GM12878 (cell line): Measurements from ENCODE around the gene SNRPD1. TPM values are rescaled to one million over a fixed set of nuclear protein-coding genes. Genes with fewer than 3 reads are reported as not detected.

ENCODE experiments used
- ASH2L ChIP-seq: fragments of 300-600, 200-600 bp; sonication (generic); IDR thresholded peaks from 2 replicates; pipeline ENCODE4 v1.6.1; 2017; ENCODE audit warnings: low read depth, mild to moderate bottlenecking, borderline replicate concordance
- BHLHE40 ChIP-seq, 2 experiments: fragments of 450-650 bp in 1 of 2; IDR thresholded peaks; 2 replicates each; pipeline ENCODE4 v1.6.1; 2011 to 2017; ENCODE audit warnings: low read depth in 2 of 2, borderline replicate concordance in 1 of 2, improper control_type of control experiment in 1 of 2, low read length in 1 of 2, mild to moderate bottlenecking in 1 of 2
- HCFC1 ChIP-seq: fragments of 150-350 bp; IDR thresholded peaks from 2 replicates; pipeline ENCODE4 v1.6.1; 2014; ENCODE audit warnings: low read length
- MTA2 ChIP-seq: fragments of 450-650 bp; IDR thresholded peaks from 2 replicates; pipeline ENCODE4 v1.6.1; 2016; ENCODE audit warnings: low read depth, mild to moderate bottlenecking, moderate library complexity
- MYB ChIP-seq: fragments of 150-350 bp; IDR thresholded peaks from 2 replicates; pipeline ENCODE4 v1.6.1; 2014; ENCODE audit warnings: mild to moderate bottlenecking, low read depth, low read length, borderline replicate concordance
- NBN ChIP-seq: fragments of 450-650 bp; IDR thresholded peaks from 2 replicates; pipeline ENCODE4 v1.6.1; 2016
- PAX5 ChIP-seq: IDR thresholded peaks from 2 replicates; pipeline ENCODE4 v1.6.1; 2011; ENCODE audit warnings: low read depth, low read length, borderline replicate concordance
- POU2F2 ChIP-seq: IDR thresholded peaks from 3 replicates; pipeline ENCODE4 v1.6.1; 2011; ENCODE audit warnings: low read depth, mild to moderate bottlenecking, low read length, borderline replicate concordance
- RB1 ChIP-seq: fragments of 450-650 bp; formaldehyde crosslinking; IDR thresholded peaks from 2 replicates; pipeline ENCODE4 v1.6.1; 2017; ENCODE audit warnings: mild to moderate bottlenecking, borderline replicate concordance
- SIN3A ChIP-seq: IDR thresholded peaks from 2 replicates; pipeline ENCODE4 v1.6.1; 2012; ENCODE audit warnings: low read depth, low read length, improper control_type of control experiment
- SMAD5 ChIP-seq: IDR thresholded peaks from 2 replicates; pipeline ENCODE4 v1.6.1; 2016; ENCODE audit warnings: antibody characterized with exemption, low read depth
- SP1 ChIP-seq: IDR thresholded peaks from one replicate; pipeline ENCODE4 v1.6.1; 2011; ENCODE audit warnings: low read depth, low read length
- SPI1 ChIP-seq: IDR thresholded peaks from 2 replicates; pipeline ENCODE4 v1.6.1; 2011; ENCODE audit warnings: low read depth, mild to moderate bottlenecking, low read length, moderate library complexity, borderline replicate concordance; ENCODE audit not compliant: insufficient read depth
- TAF1 ChIP-seq: IDR thresholded peaks from 2 replicates; pipeline ENCODE4 v1.6.1; 2011; ENCODE audit warnings: mild to moderate bottlenecking, low read depth, low read length, borderline replicate concordance
- YBX1 ChIP-seq: fragments of 450-650 bp; IDR thresholded peaks from 2 replicates; pipeline ENCODE4 v1.6.1; 2016; ENCODE audit warnings: antibody characterized with exemption
- polyA plus RNA-seq, 11 experiments: library from polyadenylated mRNA; depleted of rRNA in 4 of 11; unstranded in 6 of 11; stranded (reverse) in 5 of 11; fragments of >200 nt; fragmentation: Nextera tagmentation in 4 of 11; fragmentation: Illumina TruSeq in 1 of 11; extraction: Ambion mirVana in 4 of 11; extraction: Trizol in 1 of 11; gene quantifications; 1 replicate in 1 of 11; 2 replicates in 10 of 11; pipeline versions ENCODE4 v1.2.1 to v1.2.3, GENCODE V29; 2011 to 2016; ENCODE audit warnings: inconsistent platforms in 2 of 11, missing spikeins in 2 of 11, low read depth in 1 of 11
- total RNA-seq, 4 experiments: library from RNA; depleted of rRNA in 3 of 4; stranded (reverse); fragments of >200 nt in 3 of 4; fragmentation: Illumina TruSeq in 1 of 4; extraction: Trizol in 1 of 4; gene quantifications; 2 replicates each; pipeline versions ENCODE4 v1.2.1 to v1.2.3, GENCODE V29; 2013 to 2021
- TF ChIP-seq, protein P1 (sequence below): fragments of 450-650 bp; IDR thresholded peaks from 2 replicates; pipeline ENCODE4 v1.6.1; 2018; ENCODE audit warnings: mild to moderate bottlenecking, low read depth, moderate library complexity; ENCODE audit not compliant: partially characterized antibody
- TF ChIP-seq, protein P2 (sequence below): IDR thresholded peaks from 2 replicates; pipeline ENCODE4 v1.6.1; 2012; ENCODE audit warnings: low read depth, low read length, improper control_type of control experiment
- TF ChIP-seq, protein P3 (sequence below): IDR thresholded peaks from 2 replicates; pipeline ENCODE4 v1.6.1; 2011; ENCODE audit warnings: mild to moderate bottlenecking, low read depth, low read length, moderate library complexity; ENCODE audit not compliant: insufficient replicate concordance
- TF ChIP-seq, protein P4 (sequence below): IDR thresholded peaks from 2 replicates; pipeline ENCODE4 v1.6.1; 2011; ENCODE audit warnings: borderline replicate concordance, low read depth, mild to moderate bottlenecking, moderate library complexity, low read length; ENCODE audit not compliant: insufficient read depth, poor library complexity, severe bottlenecking
- TF ChIP-seq, protein P5 (sequence below): fragments of 450-650 bp; IDR thresholded peaks from 2 replicates; pipeline ENCODE4 v1.6.1; 2017; ENCODE audit warnings: low read depth, mild to moderate bottlenecking, moderate library complexity

SNRPD1 gene
- total and polyA plus RNA-seq, 10 of the 15 experiments (the other 5 are each of a cell fraction or from before 2014, with no cell fraction given) = 52.6 to 866 (median 227) TPM

DNA sequence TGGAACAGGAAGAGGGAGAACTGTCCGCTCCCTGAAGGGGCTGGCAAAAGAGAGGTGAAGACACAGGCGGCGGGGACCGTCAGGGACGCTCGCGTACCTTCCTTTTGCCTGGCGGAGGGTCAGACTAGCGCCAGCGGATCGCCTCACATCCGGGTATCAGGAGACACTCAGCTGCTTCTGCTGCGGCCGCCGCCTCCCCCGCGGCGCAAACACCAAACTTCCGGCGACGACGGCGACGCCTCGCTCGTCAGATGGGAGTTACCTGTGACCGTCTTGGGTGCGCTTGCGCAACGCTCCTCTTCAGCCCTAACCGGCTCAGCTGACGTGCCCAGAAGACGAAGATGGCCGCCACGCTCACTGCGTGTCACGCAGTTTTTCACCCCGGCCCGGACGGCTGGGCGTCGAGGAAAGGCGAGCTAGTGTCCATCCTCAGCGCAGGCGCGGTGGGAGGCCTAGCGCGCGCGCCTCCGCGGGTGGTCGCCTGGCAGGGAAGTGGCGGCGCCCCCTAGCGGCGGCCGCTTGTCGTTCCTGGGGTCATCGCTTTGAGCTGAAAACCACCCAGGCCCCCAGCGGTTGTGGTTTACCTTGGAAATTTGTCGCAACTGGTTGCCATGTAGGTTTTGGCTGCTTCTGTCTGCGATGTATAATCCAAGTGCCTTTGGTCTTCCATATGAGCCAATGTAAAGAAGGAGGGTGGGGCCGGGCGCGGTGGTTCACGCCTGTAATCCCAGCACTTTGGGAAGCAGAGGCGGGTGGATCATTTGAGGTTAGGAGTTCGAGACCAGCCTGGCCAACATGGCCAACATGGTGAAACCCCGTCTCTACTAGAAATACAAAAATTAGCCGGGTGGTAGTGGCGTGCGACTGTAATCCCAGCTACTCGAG lies 11.3 kb upstream of the SNRPD1 start, which contains the start of gene ESCO1 (continued):
- TF ChIP-seq, protein P1, sequence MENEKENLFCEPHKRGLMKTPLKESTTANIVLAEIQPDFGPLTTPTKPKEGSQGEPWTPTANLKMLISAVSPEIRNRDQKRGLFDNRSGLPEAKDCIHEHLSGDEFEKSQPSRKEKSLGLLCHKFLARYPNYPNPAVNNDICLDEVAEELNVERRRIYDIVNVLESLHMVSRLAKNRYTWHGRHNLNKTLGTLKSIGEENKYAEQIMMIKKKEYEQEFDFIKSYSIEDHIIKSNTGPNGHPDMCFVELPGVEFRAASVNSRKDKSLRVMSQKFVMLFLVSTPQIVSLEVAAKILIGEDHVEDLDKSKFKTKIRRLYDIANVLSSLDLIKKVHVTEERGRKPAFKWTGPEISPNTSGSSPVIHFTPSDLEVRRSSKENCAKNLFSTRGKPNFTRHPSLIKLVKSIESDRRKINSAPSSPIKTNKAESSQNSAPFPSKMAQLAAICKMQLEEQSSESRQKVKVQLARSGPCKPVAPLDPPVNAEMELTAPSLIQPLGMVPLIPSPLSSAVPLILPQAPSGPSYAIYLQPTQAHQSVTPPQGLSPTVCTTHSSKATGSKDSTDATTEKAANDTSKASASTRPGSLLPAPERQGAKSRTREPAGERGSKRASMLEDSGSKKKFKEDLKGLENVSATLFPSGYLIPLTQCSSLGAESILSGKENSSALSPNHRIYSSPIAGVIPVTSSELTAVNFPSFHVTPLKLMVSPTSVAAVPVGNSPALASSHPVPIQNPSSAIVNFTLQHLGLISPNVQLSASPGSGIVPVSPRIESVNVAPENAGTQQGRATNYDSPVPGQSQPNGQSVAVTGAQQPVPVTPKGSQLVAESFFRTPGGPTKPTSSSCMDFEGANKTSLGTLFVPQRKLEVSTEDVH = peak; percentile 47
- TF ChIP-seq SIN3A (peak; percentile 89), MYB (no peak), HCFC1 (peak; percentile 53; the same call in 1 of the 2 replicates), BHLHE40 (IDR thresholded peaks at IDR 0.05; ENCODE audit: borderline replicate concordance in 1 of 2, low read depth in 2 of 2, low read length in 1 of 2) (peak in 1 of 2 experiments; percentile 57; a peak in 2 of 4 replicates), SMAD5 (peak; percentile 83; the same call in 1 of the 2 replicates), POU2F2 (peak; percentile 70), SPI1 (peak; percentile 49; the same call in 1 of the 2 replicates), YBX1 (no peak), NBN (peak; percentile 67), PAX5 (peak; percentile 42; the same call in 1 of the 2 replicates), ASH2L (0 out of 2 replicates have a peak, but pooled peaks have one; percentile 53), MTA2 (peak; percentile 12; the same call in 1 of the 2 replicates), RB1 (0 out of 2 replicates have a peak, but pooled peaks have one; percentile 53), TAF1 (peak; percentile 76), SP1 (peak; percentile 56)
- TF ChIP-seq, protein P2, sequence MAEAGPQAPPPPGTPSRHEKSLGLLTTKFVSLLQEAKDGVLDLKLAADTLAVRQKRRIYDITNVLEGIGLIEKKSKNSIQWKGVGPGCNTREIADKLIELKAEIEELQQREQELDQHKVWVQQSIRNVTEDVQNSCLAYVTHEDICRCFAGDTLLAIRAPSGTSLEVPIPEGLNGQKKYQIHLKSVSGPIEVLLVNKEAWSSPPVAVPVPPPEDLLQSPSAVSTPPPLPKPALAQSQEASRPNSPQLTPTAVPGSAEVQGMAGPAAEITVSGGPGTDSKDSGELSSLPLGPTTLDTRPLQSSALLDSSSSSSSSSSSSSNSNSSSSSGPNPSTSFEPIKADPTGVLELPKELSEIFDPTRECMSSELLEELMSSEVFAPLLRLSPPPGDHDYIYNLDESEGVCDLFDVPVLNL = 0 out of 2 replicates have a peak, but pooled peaks have one; percentile 23
- TF ChIP-seq, protein P3, sequence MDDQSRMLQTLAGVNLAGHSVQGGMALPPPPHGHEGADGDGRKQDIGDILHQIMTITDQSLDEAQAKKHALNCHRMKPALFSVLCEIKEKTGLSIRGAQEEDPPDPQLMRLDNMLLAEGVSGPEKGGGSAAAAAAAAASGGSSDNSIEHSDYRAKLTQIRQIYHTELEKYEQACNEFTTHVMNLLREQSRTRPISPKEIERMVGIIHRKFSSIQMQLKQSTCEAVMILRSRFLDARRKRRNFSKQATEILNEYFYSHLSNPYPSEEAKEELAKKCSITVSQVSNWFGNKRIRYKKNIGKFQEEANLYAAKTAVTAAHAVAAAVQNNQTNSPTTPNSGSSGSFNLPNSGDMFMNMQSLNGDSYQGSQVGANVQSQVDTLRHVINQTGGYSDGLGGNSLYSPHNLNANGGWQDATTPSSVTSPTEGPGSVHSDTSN = peak; percentile 38
- TF ChIP-seq, protein P4, sequence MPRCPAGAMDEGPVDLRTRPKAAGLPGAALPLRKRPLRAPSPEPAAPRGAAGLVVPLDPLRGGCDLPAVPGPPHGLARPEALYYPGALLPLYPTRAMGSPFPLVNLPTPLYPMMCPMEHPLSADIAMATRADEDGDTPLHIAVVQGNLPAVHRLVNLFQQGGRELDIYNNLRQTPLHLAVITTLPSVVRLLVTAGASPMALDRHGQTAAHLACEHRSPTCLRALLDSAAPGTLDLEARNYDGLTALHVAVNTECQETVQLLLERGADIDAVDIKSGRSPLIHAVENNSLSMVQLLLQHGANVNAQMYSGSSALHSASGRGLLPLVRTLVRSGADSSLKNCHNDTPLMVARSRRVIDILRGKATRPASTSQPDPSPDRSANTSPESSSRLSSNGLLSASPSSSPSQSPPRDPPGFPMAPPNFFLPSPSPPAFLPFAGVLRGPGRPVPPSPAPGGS = no peak
- TF ChIP-seq, protein P5, sequence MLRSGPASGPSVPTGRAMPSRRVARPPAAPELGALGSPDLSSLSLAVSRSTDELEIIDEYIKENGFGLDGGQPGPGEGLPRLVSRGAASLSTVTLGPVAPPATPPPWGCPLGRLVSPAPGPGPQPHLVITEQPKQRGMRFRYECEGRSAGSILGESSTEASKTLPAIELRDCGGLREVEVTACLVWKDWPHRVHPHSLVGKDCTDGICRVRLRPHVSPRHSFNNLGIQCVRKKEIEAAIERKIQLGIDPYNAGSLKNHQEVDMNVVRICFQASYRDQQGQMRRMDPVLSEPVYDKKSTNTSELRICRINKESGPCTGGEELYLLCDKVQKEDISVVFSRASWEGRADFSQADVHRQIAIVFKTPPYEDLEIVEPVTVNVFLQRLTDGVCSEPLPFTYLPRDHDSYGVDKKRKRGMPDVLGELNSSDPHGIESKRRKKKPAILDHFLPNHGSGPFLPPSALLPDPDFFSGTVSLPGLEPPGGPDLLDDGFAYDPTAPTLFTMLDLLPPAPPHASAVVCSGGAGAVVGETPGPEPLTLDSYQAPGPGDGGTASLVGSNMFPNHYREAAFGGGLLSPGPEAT = no peak; the same call in 1 of the 2 replicates
